HG03095 (cell line): ENCODE measurements around the gene COL12A1.

Experiments used
- ATAC-seq: cut with Tn5 transposase; IDR thresholded peaks from one replicate; pipeline ENCODE4 v1.9.1; 2021; ENCODE audit warnings: moderate library complexity; ENCODE audit not compliant: unreplicated experiment

The COL12A1 gene

GRCh38 chr6:75205776-75206575 is at the start of gene COL12A1:
Gene COL12A1, minus strand, starts transcription at chr6:75206053. Its CDS starts 3,261 bp downstream, at chr6:75202792.
- no peak for ATAC-seq

- ATAC-seq: no peak
Observed at GRCh38 chr6:75250552-75250951, 44.7 kb upstream of the COL12A1 start.

- no peak for ATAC-seq
Observed at GRCh38 chr6:75249837-75250236, 44.0 kb upstream of the COL12A1 start.

- ATAC-seq: no peak
Observed at GRCh38 chr6:75246386-75246785, 40.5 kb upstream of the COL12A1 start.

- ATAC-seq: peak; percentile 10
Observed at GRCh38 chr6:75244063-75244584, 38.3 kb upstream of the COL12A1 start.

- ATAC-seq: peak; percentile 97
Observed at GRCh38 chr6:75243333-75244062, 37.6 kb upstream of the COL12A1 start, which contains the start of gene COX7A2. Gene COX7A2, minus strand, starts transcription at chr6:75243801. Its CDS starts 67 bp downstream, at chr6:75243734.

- no peak for ATAC-seq
Observed at GRCh38 chr6:75236630-75237029, 30.8 kb upstream of the COL12A1 start.

- ATAC-seq: no peak
Observed at GRCh38 chr6:75235271-75235670, 29.4 kb upstream of the COL12A1 start.

- ATAC-seq: no peak
Observed at GRCh38 chr6:75234126-75234865, 28.4 kb upstream of the COL12A1 start.

GRCh38 chr6:75233092-75233615 is 27.3 kb upstream of the COL12A1 start:
- no peak for ATAC-seq

GRCh38 chr6:75230484-75231325 is 24.9 kb upstream of the COL12A1 start:
- no peak for ATAC-seq

GRCh38 chr6:75224303-75224926 is 18.6 kb upstream of the COL12A1 start:
- ATAC-seq: no peak

- ATAC-seq: no peak
Observed at GRCh38 chr6:75223428-75223827, 17.6 kb upstream of the COL12A1 start.

- no peak for ATAC-seq
Observed at GRCh38 chr6:75222261-75222660, 16.4 kb upstream of the COL12A1 start.

- no peak for ATAC-seq
Observed at GRCh38 chr6:75221116-75221515, 15.3 kb upstream of the COL12A1 start.

- ATAC-seq: no peak
Observed at GRCh38 chr6:75220357-75220756, 14.5 kb upstream of the COL12A1 start.

- ATAC-seq: no peak
Observed at GRCh38 chr6:75219263-75219662, 13.4 kb upstream of the COL12A1 start.

GRCh38 chr6:75217193-75217592 is 11.3 kb upstream of the COL12A1 start:
- no peak for ATAC-seq

- ATAC-seq: no peak
Observed at GRCh38 chr6:75215291-75215690, 9.4 kb upstream of the COL12A1 start.

- no peak for ATAC-seq
Observed at GRCh38 chr6:75213732-75214131, 7.9 kb upstream of the COL12A1 start.
